NCI-H2029 (cell line): ENCODE data around the gene LILRB3.
"Not testable (repeated sequence)": the region's sequence is repeated elsewhere in the genome, so short reads cannot be mapped to it uniquely, and the experiment has no call there.

ENCODE experiments used
- DNase-seq: peaks from one replicate; lab custom pipeline; 2025; lab: John Stamatoyannopoulos, UW

Gene LILRB3

GRCh38 chr19:54222474-54223276, at the start of gene LILRB3:
TSS of gene LILRB3 (minus strand) at chr19:54223007. CDS start at chr19:54222976, 31 bp downstream.
- not testable (repeated sequence) for DNase-seq

- DNase-seq = not testable (repeated sequence)
These were observed 49.4 kb upstream of the LILRB3 start for GRCh38 chr19:54272181-54272580.

DNA sequence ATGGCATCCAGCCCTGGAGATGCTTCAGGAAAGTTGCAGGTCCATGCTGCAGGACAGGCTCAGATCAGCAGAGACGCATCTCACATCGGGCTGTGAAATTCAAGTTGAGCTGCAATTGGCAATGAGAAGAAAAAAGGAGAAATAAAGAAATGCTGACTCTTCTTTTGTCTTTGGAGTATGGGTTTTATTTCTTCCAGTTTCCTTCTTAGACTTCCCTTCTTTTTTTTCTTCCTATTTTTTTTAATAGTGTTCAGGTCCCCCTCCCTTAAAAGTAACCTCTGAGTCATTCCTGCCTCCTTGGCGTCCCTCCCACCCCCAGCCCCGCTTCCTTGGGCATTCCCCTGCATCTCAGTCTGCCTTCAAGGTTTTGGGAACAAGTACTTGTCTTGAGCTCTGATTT, 48.8 kb upstream of the LILRB3 start:
- DNase-seq = not testable (repeated sequence)

- DNase-seq = no peak
These were observed 48.3 kb upstream of the LILRB3 start for GRCh38 chr19:54271106-54271505.

GRCh38 chr19:54268936-54269335, 46.1 kb upstream of the LILRB3 start:
- DNase-seq = no peak

- DNase-seq = peak; percentile 56
These were observed 43.3 kb upstream of the LILRB3 start for GRCh38 chr19:54266133-54266532.

DNA sequence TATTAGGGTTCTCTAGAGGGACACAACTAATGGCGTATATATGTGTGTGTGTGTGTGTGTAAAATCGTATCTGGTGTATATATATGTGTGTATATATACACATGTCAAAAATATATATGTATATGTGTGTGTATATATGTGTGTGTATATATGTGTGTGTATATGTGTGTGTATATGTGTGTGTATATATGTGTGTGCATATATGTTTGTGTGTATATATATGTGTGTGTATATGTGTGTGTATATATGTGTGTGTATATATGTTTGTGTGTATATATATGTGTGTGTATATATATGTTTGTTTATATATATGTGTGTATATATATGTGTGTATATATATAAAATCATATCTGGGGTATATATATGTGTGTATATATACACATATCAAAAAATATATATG, 39.7 kb upstream of the LILRB3 start:
- DNase-seq = no peak

DNA sequence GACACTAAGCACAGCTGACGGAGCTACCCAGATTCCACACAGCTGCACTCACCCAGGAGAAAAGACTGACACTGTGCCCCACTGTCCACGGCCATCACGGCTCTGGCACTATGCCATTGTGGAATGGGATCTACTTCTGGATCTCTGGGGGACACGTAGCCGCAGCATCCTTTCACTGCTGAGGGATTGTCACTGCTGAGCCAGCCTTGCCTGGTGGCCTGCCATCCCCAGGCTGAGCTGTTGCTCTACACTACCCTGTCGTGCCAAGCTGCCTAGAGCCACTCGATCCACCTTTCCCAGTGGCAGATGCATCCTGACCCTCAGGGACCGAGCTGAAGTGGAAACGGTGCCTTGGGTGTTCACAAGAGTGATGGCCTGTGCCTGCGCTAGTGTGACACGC, 39.3 kb upstream of the LILRB3 start:
- DNase-seq = no peak

- DNase-seq = no peak
These were observed 34.3 kb upstream of the LILRB3 start, which contains the start of gene LILRB5 for GRCh38 chr19:54257116-54257480. TSS of gene LILRB5 (minus strand) at chr19:54257273. CDS start at chr19:54257193, 80 bp downstream.

- DNase-seq = no peak
These were observed 33.7 kb upstream of the LILRB3 start for GRCh38 chr19:54256250-54257115.

GRCh38 chr19:54255105-54255775, 32.4 kb upstream of the LILRB3 start:
- no peak for DNase-seq

- no peak for DNase-seq
These were observed 31.5 kb upstream of the LILRB3 start for GRCh38 chr19:54254195-54254906.

DNA sequence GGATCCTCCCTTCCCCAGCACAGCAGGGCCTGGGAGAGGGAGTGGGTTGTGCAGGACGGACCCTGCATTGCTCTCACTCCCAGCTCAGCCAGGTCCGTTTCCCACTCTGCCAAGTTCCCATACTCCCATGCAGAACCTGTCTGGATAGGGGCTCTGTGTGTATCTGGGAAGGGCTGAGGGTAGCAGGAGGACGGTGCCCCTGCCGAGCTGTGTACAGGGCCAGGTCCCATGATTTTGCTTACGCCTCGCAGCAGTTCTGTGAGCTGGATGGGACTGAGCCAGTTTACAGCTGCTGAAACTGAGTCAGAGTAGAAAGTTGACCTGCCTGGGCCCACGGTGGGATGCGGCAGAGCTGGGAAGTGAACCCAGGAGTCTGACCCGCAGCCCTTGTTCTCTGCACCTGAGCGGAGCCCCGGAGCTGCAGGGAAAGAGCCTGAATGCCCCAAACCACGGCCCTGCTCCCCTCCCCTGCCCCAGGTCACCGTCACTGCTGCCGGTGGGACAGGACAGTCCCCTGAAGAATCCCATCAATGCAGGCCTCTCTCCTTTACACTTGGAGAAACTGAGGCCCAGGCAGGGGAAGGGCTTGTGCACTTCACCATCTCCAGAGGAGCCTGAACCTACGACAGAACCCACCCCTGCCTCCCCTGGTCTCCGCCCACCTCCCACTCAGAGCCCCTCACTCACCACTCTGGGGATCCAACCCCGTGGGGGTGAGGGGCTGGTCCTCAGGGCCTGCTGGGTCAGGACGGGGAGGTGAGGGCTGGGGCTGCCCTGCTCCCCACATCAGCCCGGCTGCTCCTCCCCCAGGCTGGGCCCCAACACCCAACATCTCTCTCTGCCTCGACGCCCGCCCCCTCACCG, 30.8 kb upstream of the LILRB3 start:
- no peak for DNase-seq

DNA sequence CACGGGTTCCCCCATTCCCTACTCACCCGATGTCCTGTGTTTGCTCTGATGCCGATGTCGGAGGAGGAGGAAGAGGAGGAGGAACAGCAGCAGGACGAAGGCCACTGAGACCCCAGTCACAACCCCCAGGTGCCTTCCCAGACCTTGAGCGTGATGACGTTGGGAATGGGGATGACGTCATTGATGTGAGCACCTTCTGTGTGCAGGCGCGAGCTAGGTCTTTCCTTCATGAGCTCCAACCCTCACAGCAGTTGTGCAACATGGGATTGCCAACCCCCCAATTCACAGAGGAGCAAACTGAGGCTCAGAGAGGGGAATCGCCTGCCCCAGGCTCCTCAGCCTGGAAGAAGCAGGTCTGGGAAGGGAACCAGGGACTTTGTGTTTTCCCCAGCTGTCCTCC, 30.0 kb upstream of the LILRB3 start:
- no peak for DNase-seq

DNA sequence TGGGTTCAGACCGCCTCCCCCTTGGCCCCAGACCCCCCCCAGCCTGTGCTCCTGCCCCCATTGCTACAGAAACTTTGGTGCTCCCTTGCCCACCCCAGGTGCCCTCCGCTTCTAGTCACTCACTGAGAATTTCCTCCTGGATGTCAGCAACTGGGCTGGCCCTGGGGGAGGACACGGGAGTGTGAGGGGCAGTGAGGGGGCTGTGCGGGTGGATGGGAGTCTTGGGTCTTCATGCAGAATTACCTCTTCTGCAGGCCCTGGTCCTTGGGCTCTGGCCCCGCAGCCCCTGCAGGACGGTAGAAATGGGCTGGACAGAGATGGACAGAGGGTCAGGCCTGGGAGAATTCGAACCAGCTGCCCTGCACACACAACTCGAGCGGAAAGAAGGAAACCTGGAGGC, 29.4 kb upstream of the LILRB3 start:
- no peak for DNase-seq

GRCh38 chr19:54248016-54248601, 25.3 kb upstream of the LILRB3 start:
- DNase-seq = no peak

DNA sequence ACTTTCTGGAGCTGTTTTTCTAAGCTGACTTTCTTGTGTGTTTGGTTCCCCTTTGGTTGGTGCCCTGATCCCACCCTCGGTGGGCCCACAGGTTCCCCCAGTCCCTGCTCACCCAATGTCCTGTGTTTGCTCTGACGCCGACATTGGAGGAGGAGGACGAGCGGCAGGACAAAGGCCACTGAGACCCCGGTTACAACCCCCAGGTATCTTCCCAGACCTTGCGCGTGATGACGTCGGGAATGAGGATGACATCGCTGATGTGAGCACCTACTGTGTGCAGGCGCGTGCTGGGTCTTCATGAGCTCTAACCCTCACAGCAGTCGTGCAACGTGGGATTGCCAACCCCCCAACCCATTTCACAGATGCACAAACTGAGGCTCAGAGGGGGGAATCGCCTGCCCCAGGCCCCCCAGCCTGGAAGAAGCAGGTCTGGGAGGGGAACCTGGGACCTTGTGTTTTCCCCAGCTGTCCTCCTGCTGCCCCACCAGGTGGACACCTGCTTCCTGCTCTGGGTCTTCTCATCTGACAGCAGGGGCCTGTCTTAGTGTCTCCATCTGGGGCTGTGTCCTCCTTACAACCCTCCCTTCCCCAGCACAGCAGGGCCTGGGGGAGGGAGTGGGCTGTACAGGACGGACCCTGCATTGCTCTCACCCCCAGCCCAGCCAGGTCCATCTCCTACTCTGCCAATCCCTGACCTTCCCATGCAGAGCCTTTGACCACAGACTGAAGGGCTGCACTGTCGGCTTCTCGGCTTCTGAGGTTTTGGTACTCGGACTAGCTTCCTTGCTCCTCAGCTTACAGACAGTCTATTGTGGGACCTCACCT, 24.5 kb upstream of the LILRB3 start:
- DNase-seq = no peak

- no peak for DNase-seq
These were observed 23.1 kb upstream of the LILRB3 start for GRCh38 chr19:54245936-54246335.

DNA sequence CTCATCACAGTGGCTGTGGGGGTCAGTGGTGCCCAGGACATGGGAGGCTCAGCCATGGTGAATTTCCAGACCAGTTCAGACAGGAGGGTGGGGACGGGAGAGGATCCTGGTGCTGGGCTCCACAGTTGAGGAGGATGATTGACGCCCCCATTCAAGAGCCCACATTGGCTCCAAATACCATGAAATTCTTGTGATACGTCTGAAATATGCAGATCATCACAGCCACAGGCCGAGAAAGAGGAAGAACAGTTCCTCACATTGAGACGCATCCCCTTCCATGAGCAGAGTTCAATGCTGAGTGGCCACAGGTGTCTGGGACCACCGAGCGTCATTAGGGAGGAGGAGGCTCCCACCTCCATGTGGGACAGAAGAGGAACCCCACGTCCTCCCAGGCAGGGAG, 21.0 kb upstream of the LILRB3 start:
- DNase-seq = not testable (repeated sequence)

DNA sequence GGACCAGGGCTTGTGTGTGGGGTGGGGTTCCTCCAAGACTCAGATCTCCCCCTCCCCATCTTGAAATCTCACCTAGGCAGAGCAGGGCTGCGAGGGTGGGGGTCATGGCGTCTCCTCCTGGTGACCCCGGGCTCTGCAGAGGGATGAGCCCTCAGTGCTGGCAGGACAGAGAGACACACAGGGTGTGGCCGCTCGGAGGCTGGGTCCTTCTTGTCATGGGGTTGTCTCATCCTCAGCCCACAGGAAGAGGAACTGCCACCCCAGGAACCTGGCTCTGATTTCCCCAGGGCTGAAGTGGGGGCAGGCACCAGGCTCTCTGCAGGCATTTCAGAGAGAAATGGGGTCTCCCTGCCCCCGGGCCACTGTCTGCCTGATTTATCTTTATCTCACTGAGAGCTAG, 19.8 kb upstream of the LILRB3 start, which contains the start of gene LILRA6:
TSS of gene LILRA6 (minus strand) at position 145 of the 400 bp plus-strand sequence.
- not testable (repeated sequence) for DNase-seq
